Occipital lobe (tissue), 2 donors: ENCODE data around the gene TRPM1. TPM values are rescaled to one million over a fixed set of nuclear protein-coding genes. Genes with fewer than 3 reads are reported as not detected.
"Not testable (repeated sequence)": the region's sequence is repeated elsewhere in the genome, so short reads cannot be mapped to it uniquely, and the experiment has no call there.

Source experiments
- DNase-seq: peaks from one replicate; lab custom pipeline; 2025; lab: John Stamatoyannopoulos, UW
- total RNA-seq: library from RNA; depleted of rRNA; stranded (reverse); fragments of >200 nt; gene quantifications from one replicate; pipeline ENCODE4 v1.2.3, GENCODE V29; 2014

The TRPM1 gene
- total RNA-seq, 1 donor from 2014 or later = not detected

DNA sequence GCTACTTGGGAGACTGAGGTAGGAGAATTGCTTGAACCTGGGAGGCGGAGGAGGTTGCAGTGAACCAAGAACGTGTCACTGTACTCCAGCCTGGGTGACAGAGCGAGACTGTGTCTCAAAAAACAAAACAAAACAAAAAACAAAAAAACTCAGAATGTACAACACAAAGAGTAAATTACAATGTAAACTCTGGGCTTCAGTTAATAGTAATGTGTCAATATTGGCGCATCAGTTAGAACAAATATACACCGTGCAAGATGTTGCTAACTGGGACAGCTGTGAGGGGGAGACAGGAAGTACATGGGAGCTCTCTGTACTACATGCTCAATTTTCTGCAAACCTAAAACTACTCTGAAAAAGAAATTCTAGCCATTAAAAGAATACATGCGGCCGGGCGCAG is 23.5 kb upstream of the TRPM1 start:
- no peak for DNase-seq

- DNase-seq = no peak
Observed at GRCh38 chr15:31116423-31117030, 15.0 kb upstream of the TRPM1 start.

GRCh38 chr15:31111091-31111647 is 9.6 kb upstream of the TRPM1 start:
- DNase-seq = no peak

DNA sequence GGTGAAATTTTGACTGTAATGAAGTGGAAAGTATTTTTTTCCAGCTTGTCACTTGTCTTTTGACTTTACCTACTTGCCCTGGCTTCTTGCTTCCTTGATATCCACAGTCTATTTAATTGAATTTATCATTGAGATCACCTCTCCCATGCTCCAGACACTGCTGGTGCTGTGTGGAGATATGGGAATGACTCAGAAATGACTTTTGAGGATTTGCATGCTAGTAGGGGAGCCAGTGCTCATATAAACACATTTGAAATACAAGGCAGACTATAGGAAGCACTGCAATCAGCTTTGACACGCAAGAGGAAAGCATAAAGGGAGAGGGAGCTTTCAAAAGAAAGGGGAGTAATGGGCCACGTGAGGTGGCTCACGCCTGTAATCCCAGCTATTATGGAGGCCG is 7.3 kb upstream of the TRPM1 start:
- no peak for DNase-seq

DNA sequence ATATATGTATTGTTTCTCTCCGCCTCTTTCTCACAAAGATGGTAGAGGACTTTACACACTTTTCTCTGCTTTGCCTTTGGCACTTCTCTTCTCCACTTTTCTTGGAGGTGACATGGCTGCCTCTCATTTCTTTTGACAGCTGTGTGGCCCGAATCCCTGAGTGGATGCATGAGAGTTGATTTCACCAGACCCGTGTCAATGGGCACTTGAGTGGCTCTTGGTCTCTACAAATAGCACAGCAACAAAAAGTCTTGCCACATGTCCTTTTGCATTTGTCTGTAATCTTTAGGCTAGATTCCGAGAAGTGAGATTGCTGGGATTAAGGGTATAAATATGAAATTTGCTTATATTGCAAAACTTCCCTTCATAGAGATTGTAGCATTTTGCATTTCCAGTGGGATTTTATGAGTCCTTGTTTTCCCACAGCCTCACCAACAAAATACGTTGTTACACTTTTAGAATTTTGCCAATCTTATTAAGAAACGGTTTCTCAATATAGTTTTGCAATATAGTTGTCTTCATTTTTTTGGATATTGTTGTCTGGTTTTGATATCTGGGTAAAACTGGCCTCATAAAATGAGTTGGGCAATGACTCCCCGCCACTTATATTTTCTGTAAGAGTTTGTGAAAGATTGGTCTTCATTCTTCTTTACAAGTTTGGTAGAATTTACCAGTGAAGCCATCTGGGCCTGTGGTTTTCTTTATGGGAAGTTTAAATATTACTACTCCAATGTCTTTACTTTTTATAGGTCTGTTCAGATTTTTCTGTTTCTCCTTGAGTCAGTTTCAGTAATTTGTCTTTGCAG is 5.2 kb upstream of the TRPM1 start:
- DNase-seq = no peak

- DNase-seq = no peak
Observed at GRCh38 chr15:31104003-31104402, 2.5 kb upstream of the TRPM1 start.

DNA sequence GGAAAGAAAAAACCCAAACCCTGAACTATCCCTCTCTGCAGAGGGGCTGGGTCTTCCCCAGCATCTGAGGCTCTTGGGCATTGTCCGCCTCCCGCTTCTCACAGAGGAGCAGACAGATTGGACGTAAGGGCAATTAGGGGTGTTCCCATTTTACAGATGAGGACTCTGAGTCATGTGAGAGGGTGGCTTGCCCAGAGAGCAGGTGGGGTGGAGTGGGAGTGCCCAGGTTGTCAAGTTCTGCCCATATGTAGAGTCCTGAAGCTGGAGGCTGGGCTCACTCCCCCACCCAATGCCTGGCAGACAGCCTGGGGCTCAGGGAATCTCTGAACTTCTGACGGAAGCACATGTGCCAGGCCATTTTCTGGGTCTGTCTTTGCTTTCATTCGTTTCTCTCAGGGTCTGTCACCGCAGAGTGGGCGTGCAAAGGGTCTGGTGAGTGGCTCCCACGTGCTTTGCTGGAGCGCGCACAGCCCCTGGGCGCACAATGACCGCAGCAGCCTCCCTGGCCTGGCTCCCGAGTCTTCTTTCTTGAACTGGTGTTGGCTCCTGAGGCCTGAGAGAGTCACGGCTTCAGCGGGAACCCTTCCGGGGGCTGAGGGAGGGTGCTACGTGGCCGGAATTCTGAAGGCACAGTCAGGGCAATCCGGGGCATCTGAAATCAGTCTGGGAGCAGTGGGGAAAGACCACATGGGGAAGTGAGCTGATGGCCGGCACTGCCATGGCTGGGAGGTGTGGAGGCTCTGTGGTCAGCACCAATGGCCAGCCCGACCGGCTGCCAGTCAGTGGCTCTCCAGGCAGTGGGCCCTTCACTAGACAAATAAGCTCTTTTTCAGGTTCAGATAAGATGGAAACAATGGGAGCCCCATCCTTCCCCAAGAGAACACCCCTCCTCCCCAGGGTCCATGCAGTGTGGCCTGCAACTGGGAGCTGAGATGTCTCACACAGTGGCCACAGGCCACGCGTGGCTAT is 1.1 kb upstream of the TRPM1 start:
- DNase-seq = no peak

GRCh38 chr15:31102039-31102321 is 455 bp upstream of the TRPM1 start:
- no peak for DNase-seq

DNA sequence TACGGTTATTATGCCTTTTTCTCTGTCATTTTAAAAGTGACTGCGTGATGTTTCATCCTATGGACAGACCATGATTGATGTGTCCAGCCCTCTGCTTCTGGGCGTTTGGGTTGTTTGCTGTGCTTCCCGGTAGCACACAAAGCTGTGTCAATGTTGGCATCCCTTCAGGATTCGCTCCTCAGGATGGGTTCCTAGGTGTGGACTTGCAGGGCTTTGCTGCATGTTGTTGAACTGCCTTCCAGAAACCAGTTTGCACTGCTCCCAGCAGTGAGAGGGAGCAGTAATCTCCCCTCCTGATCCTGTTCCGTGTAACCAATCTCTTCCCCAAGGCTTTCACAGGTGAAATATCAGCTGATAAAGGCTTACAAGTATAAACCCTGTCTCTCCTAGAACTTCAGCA is 787 bp downstream of the TRPM1 start:
- no peak for DNase-seq

DNA sequence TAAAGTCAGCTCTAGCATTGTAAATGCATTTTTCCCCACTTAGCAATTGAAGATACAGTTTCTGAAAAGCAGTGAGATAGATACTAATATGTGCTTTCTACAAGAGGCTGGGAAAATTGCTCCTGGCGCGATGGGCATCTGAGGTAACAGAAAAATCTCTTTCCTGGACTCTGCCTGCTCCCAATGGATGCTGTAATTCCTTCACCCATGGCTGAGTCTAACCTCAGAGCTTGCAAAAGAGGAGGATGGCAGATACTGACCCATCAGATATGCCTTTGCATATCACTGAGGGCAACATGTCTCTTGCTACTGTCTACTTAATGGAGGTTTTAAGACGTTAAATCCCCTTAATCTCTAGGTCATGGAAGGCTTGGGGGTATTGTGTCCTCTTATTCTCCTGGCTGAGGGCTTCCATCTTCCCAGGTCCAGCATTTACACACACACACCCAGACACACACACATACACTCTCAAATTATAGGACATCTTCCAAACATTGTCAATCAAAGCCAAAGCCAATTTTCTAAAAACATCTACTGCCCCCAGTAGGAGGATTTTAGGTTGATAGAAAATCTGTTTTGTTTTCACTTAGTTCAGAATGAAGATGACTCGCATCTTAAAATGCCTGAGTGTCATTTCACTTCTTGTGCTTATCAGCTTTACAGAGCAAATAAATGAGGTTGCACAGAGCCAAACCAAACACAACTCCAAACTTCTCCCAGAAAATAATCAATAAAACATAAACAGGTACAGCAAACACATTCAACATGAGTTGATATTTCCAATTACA is 2.4 kb downstream of the TRPM1 start:
- DNase-seq = no peak

GRCh38 chr15:31098491-31098917 is 3.0 kb downstream of the TRPM1 start:
- DNase-seq = no peak

DNA sequence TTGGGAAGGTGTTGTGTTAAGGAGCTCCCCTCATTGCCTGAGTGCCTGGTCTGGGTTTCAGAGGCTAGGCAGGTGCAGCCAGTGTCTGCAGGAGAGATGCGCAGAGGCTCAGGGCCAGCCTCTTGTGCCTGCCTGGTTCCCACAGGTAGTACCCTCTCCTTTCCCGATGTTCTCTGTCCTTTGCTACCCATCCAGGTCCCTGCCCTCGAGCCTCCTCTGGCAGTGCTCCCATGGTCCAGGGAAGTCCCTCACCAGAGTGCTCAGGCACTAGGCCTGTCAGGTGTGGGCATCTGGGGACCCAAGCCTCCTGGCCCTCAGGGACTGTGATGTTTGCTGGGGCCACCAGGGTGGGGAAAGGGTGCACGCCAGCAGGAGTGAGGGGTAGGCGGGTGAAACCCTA is 5.0 kb downstream of the TRPM1 start:
- no peak for DNase-seq

DNA sequence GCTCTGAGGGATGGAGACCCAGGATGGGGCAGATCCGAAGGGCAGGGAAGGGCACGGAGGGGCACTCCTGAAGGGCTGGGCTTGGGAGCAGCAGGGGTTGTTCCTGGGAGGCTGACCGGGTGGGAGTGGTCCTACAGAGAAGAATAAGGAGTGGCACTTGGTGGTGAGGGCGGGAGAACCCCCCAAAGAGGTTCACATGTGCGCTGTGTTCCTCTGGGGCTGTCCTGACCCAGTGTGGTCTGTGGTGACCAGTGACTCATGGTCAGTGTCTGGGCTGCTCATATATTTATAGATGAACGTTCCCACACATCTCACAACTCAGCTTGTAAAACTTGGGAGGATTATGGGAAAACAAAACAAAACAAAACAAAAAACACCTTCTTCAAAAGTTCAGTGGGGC is 10.0 kb downstream of the TRPM1 start:
- DNase-seq = no peak

DNA sequence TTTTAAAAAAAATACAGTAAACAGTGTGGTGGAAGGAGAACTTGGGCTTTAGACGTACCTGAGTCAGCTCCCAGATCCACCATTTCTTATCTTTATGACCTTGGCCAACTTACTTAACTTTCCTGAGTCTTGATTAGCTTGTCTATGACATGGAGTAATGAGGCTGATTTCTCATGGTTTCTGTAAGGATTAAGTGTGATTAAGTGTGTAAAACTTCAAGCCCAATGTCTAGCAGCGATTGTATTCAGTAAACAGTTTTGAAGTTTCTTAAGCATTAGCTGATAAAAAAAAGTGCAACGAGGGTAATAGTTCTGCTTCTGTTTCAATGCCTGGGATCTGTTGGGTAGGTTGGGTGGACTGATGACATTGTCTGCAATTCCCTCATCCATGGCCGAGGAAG is 10.8 kb downstream of the TRPM1 start:
- DNase-seq = no peak

GRCh38 chr15:31089368-31090047 is 12.0 kb downstream of the TRPM1 start:
- DNase-seq = no peak

- DNase-seq = no peak
Observed at GRCh38 chr15:31088672-31089367, 12.7 kb downstream of the TRPM1 start.

DNA sequence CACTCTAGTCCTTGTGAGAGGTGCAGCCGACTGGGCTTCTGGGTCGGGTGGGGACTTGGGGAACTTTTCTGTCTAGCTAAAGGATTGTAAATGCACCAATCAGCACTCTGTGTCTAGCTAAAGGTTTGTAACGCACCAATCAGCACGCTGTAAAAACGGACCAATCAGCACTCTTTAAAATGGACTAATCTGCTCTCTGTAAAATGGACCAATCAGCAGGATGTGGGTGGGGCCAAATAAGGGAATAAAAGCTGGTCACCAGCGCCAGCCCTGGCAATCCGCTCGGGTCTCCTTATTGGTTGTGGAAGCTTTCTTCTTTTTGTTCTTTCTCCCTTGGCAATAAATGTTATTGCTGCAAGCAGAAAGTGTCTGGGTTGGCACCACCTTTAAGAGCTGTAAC is 13.5 kb downstream of the TRPM1 start:
- not testable (repeated sequence) for DNase-seq

DNA sequence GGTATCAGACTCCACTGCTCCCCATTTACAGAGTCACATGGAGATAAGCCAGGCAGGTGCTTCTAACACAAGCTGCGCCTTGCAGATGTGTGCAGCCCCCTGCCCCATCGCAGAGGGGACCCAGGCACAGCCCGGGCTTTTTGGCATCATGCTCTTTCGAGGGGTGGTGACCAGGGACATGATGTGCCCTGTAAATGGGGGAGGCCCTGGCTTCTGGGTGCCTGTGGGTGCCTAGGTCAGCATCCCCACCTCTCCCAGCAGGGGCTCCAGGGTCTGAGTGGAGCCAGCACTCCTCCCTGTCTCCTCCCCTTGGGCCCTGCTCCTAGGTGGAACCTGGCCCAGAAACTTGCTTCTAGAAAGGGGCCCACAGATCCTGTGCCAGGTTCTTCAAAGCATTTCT is 15.2 kb downstream of the TRPM1 start:
- DNase-seq = no peak

GRCh38 chr15:31085359-31085758 is 16.2 kb downstream of the TRPM1 start:
- DNase-seq = no peak

DNA sequence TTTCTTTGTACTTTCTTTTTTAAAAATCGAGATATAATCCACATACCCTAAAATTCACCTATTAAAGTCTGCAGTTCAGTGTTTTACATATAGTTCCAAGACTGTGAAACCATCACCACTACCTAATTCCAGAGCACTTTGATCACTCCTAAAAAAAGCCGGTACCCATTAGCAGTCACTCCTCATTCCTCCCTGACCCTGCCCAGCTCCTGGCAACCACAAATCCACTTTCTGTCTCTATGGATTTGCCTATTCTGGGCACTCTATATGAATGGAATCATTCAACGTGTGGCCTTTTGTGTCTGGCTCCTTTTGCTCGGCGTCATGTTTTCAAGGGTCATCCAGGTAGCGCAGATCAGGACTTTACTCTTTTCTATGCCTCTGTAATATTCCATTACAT is 17.3 kb downstream of the TRPM1 start:
- DNase-seq = no peak
